ENCODE measurements around the gene NTM. TPM values are rescaled to one million over a fixed set of nuclear protein-coding genes. Genes with fewer than 3 reads are reported as not detected.

NTM gene
- total and polyA plus RNA-seq, 2 experiments from 2014 or later, result 1.1 to 1.7 TPM

GRCh38 chr11:131667566-131667965 lies 297.2 kb downstream of the NTM start:
- DNase-seq (ENCODE audit: low read depth in 1 of 2, low spot score in 1 of 2), result no peak
- no peak overlapping the region for H3K4me3 ChIP-seq
- H3K27ac ChIP-seq, result no peak overlapping the region
- no peak for TF ChIP-seq CTCF (IDR thresholded peaks at IDR 0.05; ENCODE audit: low read depth, low read length)
- no peaks in the 10 kb centered on the region for H3K27me3 ChIP-seq
- H3K36me3 ChIP-seq, result no peaks in the 10 kb centered on the region
- no peaks in the 10 kb centered on the region for H3K9me3 ChIP-seq (ENCODE audit: low read depth)
- H3K4me1 ChIP-seq (ENCODE audit: low read depth), result no peaks in the 10 kb centered on the region

GRCh38 chr11:131668500-131669400 lies 298.3 kb downstream of the NTM start:
- peak; percentile 84 for TF ChIP-seq CTCF (IDR thresholded peaks at IDR 0.05; ENCODE audit: low read depth, low read length)
- no peaks in the 10 kb centered on the region for H3K36me3 ChIP-seq
- no peak overlapping the region for H3K27ac ChIP-seq
- H3K9me3 ChIP-seq (ENCODE audit: low read depth), result no peaks in the 10 kb centered on the region
- peaks cover 6% of the 10 kb centered on the region for H3K4me1 ChIP-seq (ENCODE audit: low read depth)
- no peaks in the 10 kb centered on the region for H3K27me3 ChIP-seq
- no peak overlapping the region for H3K4me3 ChIP-seq
- peak; percentile 48 to 67 for DNase-seq (ENCODE audit: low read depth in 1 of 2, low spot score in 1 of 2)

GRCh38 chr11:131669401-131669780 lies 299.0 kb downstream of the NTM start:
- DNase-seq (ENCODE audit: low read depth in 1 of 2, low spot score in 1 of 2), result no peak
- peaks cover 1% of the 10 kb centered on the region for H3K27me3 ChIP-seq
- H3K36me3 ChIP-seq, result no peaks in the 10 kb centered on the region
- peaks cover 6% of the 10 kb centered on the region for H3K4me1 ChIP-seq (ENCODE audit: low read depth)
- H3K27ac ChIP-seq, result no peak overlapping the region
- no peak overlapping the region for H3K4me3 ChIP-seq
- no peaks in the 10 kb centered on the region for H3K9me3 ChIP-seq (ENCODE audit: low read depth)
- no peak for TF ChIP-seq CTCF (IDR thresholded peaks at IDR 0.05; ENCODE audit: low read depth, low read length)

- Histone ChIP-seq H3K4me1 (ENCODE audit: low read depth) (peaks cover 6% of the 10 kb centered on the region), H3K27ac (no peak overlapping the region), H3K9me3 (ENCODE audit: low read depth) (no peaks in the 10 kb centered on the region), H3K27me3 (peaks cover 6% of the 10 kb centered on the region), H3K4me3 (no peak overlapping the region), H3K36me3 (no peaks in the 10 kb centered on the region)
- no peak for TF ChIP-seq CTCF (IDR thresholded peaks at IDR 0.05; ENCODE audit: low read depth, low read length)
- DNase-seq (ENCODE audit: low read depth in 1 of 2, low spot score in 1 of 2), result no peak
These were observed 300.5 kb downstream of the NTM start for GRCh38 chr11:131670876-131671275.

- no peak overlapping the region for H3K27ac ChIP-seq
- peaks cover 6% of the 10 kb centered on the region for H3K4me1 ChIP-seq (ENCODE audit: low read depth)
- DNase-seq (ENCODE audit: low read depth in 1 of 2, low spot score in 1 of 2), result no peak
These were observed 300.9 kb downstream of the NTM start for GRCh38 chr11:131671320-131671719.

More at GRCh38 chr11:131671320-131671719, 300.9 kb downstream of the NTM start:
- no peak overlapping the region for H3K4me3 ChIP-seq
- no peaks in the 10 kb centered on the region for H3K36me3 ChIP-seq
- no peaks in the 10 kb centered on the region for H3K9me3 ChIP-seq (ENCODE audit: low read depth)
- peaks cover 6% of the 10 kb centered on the region for H3K27me3 ChIP-seq
- no peak for TF ChIP-seq CTCF (IDR thresholded peaks at IDR 0.05; ENCODE audit: low read depth, low read length)
